HT-29 (cell line): ENCODE results near the gene RIC1. TPM values are rescaled to one million over a fixed set of nuclear protein-coding genes. Genes with fewer than 3 reads are reported as not detected.
"Not testable (repeated sequence)": the region's sequence is repeated elsewhere in the genome, so short reads cannot be mapped to it uniquely, and the experiment has no call there.

Source experiments
- DNase-seq: peaks from one replicate; pipeline ENCODE4 v3.0.0-alpha.2; 2015; ENCODE audit warnings: low spot score
- total RNA-seq: library from RNA; depleted of rRNA; stranded (reverse); fragments of >200 nt; shearing (Covaris generic); gene quantifications from 2 replicates; pipeline ENCODE4 v1.2.3, GENCODE V29; 2014

The RIC1 gene
- total RNA-seq, 1 experiment from 2014 or later: 11.6 TPM

- DNase-seq: no peak
Measured at GRCh38 chr9:5624655-5625054, 4.3 kb upstream of the RIC1 start.

- peak; percentile 17 for DNase-seq
Measured at GRCh38 chr9:5626727-5627634, 1.9 kb upstream of the RIC1 start.

DNA sequence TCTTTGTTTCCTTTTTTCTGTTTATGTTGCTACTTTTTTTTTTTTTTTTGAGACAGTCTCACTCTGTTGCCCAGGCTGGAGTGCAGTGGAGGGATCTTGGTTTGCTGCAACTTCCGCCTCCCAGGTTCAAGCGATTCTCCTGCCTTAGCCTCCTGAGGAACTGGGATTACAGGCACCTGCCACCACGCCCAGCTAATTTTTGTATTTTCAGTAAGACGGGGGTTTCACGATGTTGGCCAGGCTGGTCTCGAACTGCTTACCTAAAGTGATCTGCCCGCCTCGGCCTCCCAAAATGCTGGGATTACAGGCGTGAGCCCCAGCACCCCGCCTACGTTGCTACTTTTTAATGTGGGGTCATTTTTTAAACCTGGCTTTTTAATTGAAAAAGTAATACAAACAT, 1.2 kb upstream of the RIC1 start:
- not testable (repeated sequence) for DNase-seq

- peak; percentile 59 for DNase-seq
Measured at GRCh38 chr9:5628183-5628529, 751 bp upstream of the RIC1 start.

DNA sequence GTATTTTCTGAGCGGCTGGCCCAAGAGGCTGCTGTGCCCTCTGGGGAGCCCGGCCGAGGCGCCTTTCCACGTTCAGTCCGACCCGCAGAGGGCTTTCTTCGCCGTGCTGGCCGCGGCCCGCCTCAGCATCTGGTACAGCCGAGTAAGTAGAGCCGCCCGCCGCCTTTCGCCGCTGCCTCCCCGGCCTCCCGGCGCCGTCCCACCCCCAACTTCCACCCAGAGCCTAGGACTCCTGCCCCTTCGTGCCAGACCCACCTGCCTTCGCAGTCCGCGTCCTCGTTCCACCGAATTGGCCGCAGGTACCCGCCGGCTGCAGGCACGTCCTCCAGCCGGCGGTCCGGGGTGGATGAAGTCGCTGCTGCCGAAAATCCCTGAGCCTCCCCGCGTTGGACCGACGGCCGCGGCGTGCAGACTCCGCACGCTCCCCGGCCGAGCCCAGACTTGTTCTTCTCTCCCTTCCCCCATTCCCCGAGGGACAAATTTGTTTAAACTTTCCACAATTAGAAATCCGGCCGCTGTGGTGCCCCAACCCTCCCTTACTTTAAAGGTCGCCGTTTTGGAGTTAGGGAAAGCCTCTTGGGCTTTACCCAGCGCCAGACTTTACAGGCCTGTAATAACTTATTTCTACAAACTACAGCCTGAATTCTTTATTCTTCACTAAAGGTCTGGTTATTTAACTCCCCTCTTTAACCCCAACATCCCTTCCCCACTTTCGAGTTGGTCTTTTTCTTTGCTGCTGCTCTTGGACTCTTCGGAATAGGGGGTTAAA, 589 bp downstream of the RIC1 start:
- DNase-seq: peak; percentile 34

- peak; percentile 58 for DNase-seq
Measured at GRCh38 chr9:5630081-5630507, 1.2 kb downstream of the RIC1 start.

DNA sequence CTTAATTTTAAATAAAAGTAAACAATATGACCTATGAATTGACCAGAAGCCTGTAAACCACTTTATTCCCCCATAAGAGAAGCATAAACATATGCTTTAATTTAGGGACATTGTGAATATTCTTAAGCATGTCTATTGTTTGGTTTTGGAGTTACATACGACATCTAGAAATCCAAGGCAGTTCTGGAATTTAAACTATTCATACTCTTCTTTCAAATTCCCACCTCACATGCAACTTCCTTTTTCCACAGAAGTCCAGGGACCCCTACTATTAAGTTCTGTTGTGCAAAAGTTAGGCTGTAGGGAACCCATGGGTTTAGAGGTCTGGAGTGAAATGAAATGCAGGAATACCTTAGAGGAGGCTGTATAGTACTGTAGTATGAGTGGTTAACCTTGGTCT, 2.1 kb downstream of the RIC1 start:
- DNase-seq: no peak

- DNase-seq: no peak
Measured at GRCh38 chr9:5632540-5632939, 3.6 kb downstream of the RIC1 start.

DNA sequence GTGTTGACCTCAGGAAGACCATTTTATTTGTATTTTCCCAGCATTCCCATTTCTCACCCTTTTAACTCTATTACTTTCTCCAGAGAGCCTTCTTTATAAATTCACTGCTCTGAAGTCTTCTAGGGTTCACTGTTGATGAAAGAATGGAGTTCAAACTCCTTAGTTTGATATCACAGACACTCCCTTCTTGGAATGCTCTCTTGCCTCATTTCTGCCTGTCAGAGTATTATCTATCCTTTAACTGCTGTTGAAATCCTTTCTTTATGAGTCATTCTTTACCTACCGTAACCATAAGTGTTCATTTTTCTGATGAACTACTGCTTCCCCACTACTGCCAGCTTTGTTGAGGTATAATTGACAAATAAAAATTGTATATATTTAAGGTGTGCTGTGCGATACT, 4.3 kb downstream of the RIC1 start:
- peak; percentile 27 for DNase-seq

DNA sequence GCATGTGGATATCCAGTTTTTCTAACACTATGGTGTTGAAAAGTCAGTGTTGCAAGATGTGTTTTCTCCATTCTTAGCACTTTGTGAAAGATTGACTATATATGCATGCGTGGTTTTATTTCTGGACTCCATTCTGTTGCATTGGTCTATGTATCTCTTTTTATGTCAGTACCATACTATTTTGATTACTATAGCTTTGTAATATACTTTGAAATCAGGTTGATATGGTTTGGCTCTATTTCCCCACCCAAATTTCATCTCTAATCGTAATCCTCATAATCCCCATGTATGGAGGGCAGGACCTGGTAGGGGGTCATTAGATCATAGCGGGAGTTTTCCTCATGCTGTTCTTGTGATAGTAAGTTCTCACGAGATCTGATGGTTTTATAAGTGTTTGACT, 6.5 kb downstream of the RIC1 start:
- DNase-seq: no peak

- DNase-seq: no peak
Measured at GRCh38 chr9:5639816-5640215, 10.9 kb downstream of the RIC1 start.

- no peak for DNase-seq
Measured at GRCh38 chr9:5642170-5642569, 13.3 kb downstream of the RIC1 start.

GRCh38 chr9:5643005-5643624, 14.2 kb downstream of the RIC1 start:
- no peak for DNase-seq

- DNase-seq: no peak
Measured at GRCh38 chr9:5644501-5644900, 15.6 kb downstream of the RIC1 start.

GRCh38 chr9:5646116-5646515, 17.2 kb downstream of the RIC1 start:
- DNase-seq: no peak

GRCh38 chr9:5650356-5651105, 21.6 kb downstream of the RIC1 start:
- DNase-seq: no peak

- DNase-seq: no peak
Measured at GRCh38 chr9:5651246-5651645, 22.3 kb downstream of the RIC1 start.

DNA sequence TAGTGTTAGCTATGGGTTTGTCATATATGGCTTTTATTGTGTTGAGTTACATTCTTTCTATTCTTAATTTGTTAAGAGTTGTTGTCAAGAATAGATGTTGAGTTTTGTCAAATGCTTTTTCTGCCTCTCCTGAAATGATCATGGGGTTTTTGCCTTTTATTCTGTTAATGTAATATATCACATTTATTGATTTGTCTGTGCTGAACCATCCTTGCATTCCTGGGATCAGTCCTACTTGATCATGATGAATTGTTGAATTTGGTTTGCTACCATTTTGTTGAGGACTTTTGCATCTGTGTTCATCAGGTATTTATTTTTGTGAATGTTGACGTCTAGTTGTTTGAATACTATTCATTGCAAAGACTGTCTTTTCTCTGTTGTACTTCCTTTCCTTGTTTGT, 23.9 kb downstream of the RIC1 start:
- no peak for DNase-seq

- not testable (repeated sequence) for DNase-seq
Measured at GRCh38 chr9:5662804-5663203, 33.9 kb downstream of the RIC1 start.

- no peak for DNase-seq
Measured at GRCh38 chr9:5665059-5665458, 36.2 kb downstream of the RIC1 start.

DNA sequence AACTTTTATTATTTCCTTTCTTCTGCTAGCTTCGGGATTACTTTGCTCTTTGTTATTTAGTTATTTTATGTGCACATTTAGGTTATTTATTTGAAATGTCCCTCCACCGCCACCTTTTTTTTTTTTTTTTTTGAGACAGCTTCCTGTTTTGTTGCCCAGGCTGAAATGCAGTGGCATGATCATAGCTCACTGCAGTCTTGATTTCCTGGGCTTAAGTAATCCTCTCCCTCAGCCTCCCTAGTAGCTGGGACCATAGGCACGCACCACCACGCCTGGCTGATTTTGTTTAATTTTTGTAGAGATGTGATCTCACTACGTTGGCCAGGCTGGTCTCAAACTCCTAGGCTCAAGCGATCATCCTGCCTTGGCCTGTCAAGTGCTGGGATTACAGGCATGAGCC, 38.5 kb downstream of the RIC1 start:
- DNase-seq: no peak

- DNase-seq: no peak
Measured at GRCh38 chr9:5670079-5670478, 41.2 kb downstream of the RIC1 start.
